NCI-H524 treated with DMSO at 0.1 percent for 48 hours (cell line): Measurements from ENCODE around the gene EFEMP2.
"Not testable (repeated sequence)": the region's sequence is repeated elsewhere in the genome, so short reads cannot be mapped to it uniquely, and the experiment has no call there.

Experiments used
- DNase-seq: peaks from one replicate; lab custom pipeline; 2025; lab: John Stamatoyannopoulos, UW

Gene EFEMP2

DNA sequence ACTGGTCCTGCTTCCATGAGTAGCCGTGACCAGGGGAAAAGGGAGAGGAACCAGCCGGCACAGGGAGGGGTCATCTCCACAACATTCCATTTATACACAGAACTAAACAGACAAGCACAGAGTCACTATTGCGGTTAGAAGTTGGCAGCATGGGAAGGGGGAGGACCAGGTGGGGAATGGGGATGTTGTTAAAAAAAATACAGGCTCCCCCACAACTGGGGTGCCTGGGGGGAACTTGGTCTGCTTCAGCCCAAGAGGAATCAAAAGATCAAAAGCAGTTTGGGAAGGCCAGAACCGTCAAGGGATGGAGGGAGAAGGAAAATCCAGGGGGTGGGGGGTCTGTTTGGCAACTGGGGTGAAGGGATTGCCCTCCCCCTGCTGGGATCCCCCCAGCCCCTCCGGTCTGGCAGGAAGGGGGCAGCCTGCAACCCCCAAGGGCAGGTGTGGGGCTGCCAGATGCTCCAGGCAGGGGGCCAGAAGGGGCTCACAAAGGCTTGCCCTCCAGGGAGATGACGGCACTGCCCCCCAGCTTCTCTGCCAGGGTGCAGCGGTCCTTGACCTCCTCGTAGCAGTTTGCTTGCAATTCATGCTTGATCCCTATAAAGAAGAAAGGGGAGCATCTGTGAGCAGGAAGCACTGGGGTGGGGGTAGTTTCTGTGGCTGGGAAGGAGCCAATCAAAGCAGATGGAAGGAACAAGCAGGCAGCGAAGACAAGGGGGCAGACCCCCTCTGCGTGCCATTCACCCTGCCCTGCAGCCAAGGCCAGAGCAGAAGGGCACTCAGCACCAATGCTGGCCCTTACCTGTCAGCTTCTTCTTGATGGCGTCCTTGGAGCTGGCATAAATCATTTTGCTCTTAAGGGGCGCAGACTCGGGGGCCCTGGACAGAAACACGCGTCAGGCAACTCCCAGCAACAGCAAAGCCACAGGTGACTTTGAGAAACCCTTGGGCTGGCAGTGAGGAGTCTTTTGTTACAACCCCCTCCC, 17.5 kb downstream of the EFEMP2 start:
- no peak for DNase-seq

GRCh38 chr11:65854161-65854592, 18.4 kb downstream of the EFEMP2 start:
- no peak for DNase-seq

DNA sequence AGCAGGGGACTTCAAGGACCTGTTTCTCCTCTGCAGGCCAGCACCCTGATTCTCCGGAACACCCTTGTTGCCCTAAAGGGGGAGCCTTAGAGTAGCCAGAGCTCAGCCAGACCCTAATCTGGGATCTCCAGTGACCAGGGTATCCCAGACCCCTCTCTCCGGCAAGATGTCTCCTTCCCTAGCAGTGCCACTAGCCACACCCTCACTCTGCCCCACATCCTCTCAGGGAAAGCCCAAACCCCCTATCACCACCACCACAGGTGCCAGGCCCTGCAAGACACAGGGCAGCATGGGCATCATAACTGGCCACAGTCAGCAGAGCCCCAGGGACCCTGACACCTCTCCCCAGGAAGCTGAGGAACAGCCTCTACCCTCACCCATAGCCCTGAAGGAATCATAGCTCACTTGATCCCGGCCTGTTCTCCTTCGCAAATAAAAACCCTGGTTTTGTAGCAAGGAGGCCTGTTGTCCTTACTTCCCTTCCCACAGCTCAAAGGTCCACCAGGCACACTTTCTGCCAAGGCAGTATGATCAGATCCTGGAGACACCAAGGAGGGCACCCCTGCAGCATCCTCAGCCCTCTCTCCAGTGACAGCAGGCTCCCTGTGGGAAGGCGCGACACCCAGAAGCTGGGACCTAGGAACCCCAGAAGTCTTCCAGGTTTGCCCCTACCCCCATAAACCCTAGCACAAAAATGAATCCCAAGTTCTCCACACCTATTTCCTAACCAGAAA, 19.2 kb downstream of the EFEMP2 start:
- no peak for DNase-seq

- no peak for DNase-seq
These were observed 19.9 kb downstream of the EFEMP2 start for GRCh38 chr11:65852508-65853245.

- no peak for DNase-seq
These were observed 20.6 kb downstream of the EFEMP2 start for GRCh38 chr11:65851811-65852507.

- no peak for DNase-seq
These were observed 21.5 kb downstream of the EFEMP2 start for GRCh38 chr11:65851083-65851579.

GRCh38 chr11:65850217-65851082, 22.1 kb downstream of the EFEMP2 start:
- DNase-seq, result no peak

DNA sequence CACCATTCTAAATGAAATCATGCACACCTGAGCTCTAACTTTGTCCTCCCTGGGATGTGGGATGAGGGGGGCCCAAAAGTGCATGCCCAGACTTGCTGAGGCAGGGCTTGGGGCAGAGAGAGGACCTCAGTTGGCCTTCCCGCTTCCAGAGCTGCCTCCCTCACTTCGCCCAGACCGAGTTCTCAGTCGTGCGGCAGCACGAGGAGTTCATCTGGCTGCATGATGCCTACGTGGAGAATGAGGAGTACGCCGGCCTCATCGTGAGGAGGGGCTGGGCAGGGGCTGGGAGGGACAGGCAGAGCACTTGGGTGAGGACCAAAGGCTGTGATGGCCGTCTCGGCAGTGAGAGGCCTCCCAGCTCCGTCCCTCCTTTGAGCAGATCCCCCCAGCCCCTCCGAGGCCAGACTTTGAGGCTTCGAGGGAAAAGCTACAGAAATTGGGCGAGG, 22.8 kb downstream of the EFEMP2 start:
- DNase-seq, result no peak

DNA sequence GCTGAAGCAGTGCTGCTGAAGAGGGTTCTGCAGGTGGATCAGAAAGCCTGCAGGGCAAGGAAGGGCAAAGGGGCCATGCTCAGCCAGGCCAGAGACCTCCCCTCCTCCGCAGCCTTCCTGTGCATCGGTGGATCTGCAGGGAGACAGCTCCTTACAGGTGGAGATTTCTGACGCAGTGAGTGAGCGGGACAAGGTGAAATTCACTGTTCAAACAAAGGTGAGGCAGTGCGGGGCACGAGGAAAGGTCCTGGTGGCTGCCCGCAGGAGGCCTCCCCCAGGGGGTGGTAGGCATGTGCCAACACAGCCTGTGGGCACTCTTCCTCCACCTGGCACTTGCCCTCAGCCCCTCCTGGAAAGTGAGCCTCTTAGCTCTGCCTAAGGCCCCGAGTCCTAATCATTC, 23.2 kb downstream of the EFEMP2 start:
- DNase-seq, result no peak

DNA sequence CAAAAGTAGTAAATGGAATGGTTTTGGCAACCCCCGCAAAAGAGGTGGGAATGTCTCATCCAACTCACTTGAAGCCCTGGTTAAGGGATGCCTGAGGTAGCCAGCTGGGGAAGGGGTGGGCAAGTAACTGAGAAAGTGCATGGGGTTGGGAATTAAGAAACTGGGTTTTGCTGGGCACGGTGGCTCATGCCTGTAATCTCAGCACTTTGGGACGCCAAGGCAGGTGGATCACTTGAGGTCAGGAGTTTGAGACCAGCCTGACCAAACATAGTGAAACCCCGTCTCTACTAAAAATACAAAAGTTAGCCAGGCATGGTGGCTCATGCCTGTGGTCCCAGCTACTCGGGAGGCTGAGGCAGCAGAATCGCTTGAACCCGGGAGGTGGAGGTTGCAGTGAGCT, 23.9 kb downstream of the EFEMP2 start:
- DNase-seq, result not testable (repeated sequence)

DNA sequence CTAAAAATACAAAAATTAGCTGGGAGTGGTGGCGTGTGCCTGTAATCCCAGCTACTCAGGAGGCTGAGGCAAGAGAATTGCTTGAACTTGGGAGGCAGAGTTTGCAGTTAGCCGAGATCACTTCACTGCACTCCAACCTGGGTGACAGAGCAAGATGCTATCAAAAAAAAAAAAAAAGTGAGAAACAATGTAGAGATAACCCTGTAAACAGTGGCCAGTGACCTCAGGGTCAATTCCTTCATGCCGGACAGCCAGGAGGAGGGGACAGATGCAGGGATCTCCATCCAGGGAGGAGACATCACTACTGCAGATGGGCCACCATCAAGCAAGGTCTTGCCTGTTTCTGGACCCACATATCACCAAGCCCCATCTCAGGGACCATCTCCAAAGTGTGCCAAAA, 24.9 kb downstream of the EFEMP2 start:
- no peak for DNase-seq

DNA sequence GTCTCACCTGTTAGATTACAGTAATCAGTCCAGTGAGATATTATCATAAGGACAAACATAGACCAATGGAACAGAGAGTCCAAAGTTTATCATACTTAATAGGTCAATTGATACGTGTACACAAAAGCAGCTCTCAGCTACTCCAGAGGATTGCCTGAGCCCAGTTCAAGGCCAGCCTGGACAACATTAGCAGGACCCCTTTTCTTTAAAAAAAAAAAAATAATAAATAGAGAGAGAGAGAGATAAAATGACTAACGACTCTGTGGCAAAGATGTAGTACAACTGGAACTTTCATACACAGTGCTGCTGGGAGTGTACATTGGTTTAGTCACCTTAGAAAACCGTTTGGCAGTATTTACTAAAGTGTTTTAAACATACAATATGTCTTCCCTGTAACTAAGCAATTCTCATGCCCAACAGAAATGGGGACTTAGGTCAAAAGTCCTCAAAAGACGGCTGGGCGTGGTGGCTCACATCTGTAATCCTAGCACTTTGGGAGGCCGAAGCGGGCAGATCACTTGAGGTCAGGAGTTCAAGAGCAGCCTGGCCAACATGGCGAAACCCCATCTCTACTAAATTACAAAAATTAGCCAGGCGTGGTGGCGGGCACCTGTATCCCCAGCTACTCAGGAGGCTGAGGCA, 28.2 kb downstream of the EFEMP2 start:
- DNase-seq, result no peak

GRCh38 chr11:65843811-65844210, 28.8 kb downstream of the EFEMP2 start:
- no peak for DNase-seq

DNA sequence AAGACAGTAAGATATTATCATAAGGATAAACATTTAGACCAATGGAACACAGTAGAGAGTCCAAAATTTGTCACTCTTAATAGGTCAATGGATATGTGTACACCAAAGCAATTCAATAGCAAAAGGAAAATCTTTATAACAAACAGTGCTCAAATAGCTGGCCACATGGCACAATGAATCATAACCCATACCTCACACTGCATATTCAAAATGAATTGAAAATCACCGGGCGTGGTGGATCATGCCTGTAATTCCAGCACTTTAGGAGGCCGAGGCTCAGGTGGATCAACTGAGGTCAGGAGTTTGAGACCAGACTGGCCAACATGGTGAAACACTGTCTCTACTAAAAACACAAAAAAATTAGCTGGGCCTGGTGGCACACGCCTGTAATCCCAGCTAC, 30.5 kb downstream of the EFEMP2 start:
- DNase-seq, result no peak

- no peak for DNase-seq
These were observed 38.4 kb downstream of the EFEMP2 start for GRCh38 chr11:65834202-65834601.

- DNase-seq, result peak; percentile 45
These were observed 39.1 kb downstream of the EFEMP2 start, which contains the start of gene SNX32 for GRCh38 chr11:65833297-65834030. Gene SNX32, plus strand, starts transcription at chr11:65833963. Its CDS starts 103 bp downstream, at chr11:65834066.

- not testable (repeated sequence) for DNase-seq
These were observed 40.4 kb downstream of the EFEMP2 start for GRCh38 chr11:65832231-65832630.

DNA sequence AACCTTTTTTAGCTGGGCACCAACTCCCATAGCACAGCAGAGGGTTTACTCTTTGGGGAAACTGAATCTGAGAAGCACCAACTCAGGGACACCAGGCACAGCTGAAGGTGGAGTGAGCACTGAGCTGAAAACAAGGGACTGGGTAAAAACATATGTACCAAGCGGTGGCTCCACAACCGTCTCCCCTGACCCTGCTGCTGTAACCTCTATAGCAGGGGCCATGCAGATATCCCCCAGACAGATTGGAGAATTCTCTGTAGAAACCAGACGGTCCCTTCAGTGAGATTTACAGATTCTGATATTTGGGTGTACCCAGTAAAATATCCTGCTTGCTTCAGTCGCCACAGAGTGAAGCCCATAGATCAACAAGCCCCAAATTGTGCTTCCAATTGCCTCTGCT, 43.1 kb downstream of the EFEMP2 start:
- no peak for DNase-seq
